ENCODE data around the gene DGKB. TPM values are rescaled to one million over a fixed set of nuclear protein-coding genes. Genes with fewer than 3 reads are reported as not detected.

Gene DGKB
- total RNA-seq, 1 donor from 2014 or later: 5.5 TPM

DNA sequence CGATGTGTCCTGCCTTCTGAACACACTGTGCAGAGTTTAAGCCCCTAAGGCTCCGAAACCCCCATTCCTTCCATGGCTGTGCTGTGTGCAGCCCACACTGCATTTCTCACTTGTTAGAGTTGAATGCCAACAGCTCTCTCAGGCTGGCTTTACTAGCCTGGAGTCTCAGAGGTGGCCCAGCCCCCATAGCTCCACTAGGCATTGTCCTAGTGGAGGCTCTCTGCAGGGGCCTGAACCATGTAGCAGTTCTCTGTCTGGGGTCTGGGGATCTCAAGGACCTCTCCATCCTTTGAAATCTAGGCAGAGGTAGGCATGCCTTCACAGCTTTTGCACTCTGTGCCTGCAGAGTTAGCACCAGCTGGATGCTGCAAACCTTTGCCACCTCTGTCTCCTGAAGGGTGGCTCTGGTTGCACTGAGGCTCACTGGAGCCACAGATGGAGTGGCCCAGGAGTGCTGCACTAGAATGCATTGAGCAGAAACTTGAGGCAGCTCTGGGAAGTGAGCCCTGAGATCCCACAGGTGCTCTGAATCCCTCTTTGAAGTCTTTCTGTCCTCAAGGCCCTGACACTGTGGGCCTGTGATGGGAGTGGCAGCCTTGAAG, 301.7 kb downstream of the DGKB start:
- TF ChIP-seq, protein P1, sequence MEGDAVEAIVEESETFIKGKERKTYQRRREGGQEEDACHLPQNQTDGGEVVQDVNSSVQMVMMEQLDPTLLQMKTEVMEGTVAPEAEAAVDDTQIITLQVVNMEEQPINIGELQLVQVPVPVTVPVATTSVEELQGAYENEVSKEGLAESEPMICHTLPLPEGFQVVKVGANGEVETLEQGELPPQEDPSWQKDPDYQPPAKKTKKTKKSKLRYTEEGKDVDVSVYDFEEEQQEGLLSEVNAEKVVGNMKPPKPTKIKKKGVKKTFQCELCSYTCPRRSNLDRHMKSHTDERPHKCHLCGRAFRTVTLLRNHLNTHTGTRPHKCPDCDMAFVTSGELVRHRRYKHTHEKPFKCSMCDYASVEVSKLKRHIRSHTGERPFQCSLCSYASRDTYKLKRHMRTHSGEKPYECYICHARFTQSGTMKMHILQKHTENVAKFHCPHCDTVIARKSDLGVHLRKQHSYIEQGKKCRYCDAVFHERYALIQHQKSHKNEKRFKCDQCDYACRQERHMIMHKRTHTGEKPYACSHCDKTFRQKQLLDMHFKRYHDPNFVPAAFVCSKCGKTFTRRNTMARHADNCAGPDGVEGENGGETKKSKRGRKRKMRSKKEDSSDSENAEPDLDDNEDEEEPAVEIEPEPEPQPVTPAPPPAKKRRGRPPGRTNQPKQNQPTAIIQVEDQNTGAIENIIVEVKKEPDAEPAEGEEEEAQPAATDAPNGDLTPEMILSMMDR (IDR thresholded peaks at IDR 0.05): no peak
- TF ChIP-seq EZH2phosphoT487 (IDR thresholded peaks at IDR 0.05) (no peak), EZH2 (IDR thresholded peaks at IDR 0.05) (no peak)
- H3K36me3 ChIP-seq: no peaks in the 10 kb centered on the region
- no peaks in the 10 kb centered on the region for H4K20me1 ChIP-seq (ENCODE audit: low read depth)
- no peak overlapping the region for H3K4me3 Mint-ChIP-seq
- H3K9me3 ChIP-seq (ENCODE audit: low read depth): no peaks in the 10 kb centered on the region
- H3K9ac ChIP-seq: no peak overlapping the region
- H3K27ac Mint-ChIP-seq: no peak overlapping the region
- peaks cover 3% of the 10 kb centered on the region for H3K4me1 ChIP-seq
- no peaks in the 10 kb centered on the region for H3K9me3 Mint-ChIP-seq
- no peaks in the 10 kb centered on the region for H3K27me3 Mint-ChIP-seq (ENCODE audit: insufficient read depth, low read depth)
- H3F3A ChIP-seq (ENCODE audit: low read depth): peaks cover 3% of the 10 kb centered on the region
- H3K27me3 ChIP-seq: no peaks in the 10 kb centered on the region
- no peak overlapping the region for H3K4me2 ChIP-seq
- no peaks in the 10 kb centered on the region for H3K4me1 Mint-ChIP-seq
- no peak overlapping the region for H3K27ac ChIP-seq
- no peaks in the 10 kb centered on the region for H3K36me3 Mint-ChIP-seq
- no peak for DNase-seq (ENCODE audit: low spot score)
- no peak overlapping the region for H2AFZ ChIP-seq (replicated peaks)
- no peak overlapping the region for H3K4me3 ChIP-seq
- H3K79me2 ChIP-seq (ENCODE audit: low read depth): no peaks in the 10 kb centered on the region

DNA sequence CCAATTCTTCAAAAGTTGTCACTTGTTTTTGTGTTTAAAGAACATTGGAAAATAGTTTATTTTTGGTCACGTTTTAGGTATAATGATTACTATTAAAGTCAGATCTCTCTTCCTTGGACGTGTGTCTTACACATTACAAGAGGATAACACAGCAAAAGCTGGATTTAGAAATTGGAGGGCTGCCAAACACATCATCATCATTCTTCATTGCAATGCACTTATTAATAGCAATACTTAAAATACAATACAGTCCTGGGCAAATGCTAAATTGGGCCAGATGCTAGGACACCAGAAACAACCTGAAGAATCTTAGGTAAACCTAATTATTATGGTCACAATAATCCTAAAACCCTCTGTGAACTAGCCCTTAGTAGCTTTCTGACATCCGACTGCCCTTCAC, 303.6 kb downstream of the DGKB start:
- H3K27ac ChIP-seq: no peak overlapping the region
- H3K4me1 ChIP-seq: no peaks in the 10 kb centered on the region
- Mint-ChIP-seq H3K9me3 (no peaks in the 10 kb centered on the region), H3K27ac (no peak overlapping the region), H3K27me3 (ENCODE audit: insufficient read depth, low read depth) (no peaks in the 10 kb centered on the region), H3K36me3 (no peaks in the 10 kb centered on the region), H3K4me1 (no peaks in the 10 kb centered on the region), H3K4me3 (no peak overlapping the region)
- H3K9me3 ChIP-seq (ENCODE audit: low read depth): no peaks in the 10 kb centered on the region
- no peak overlapping the region for H3K9ac ChIP-seq
- H3K27me3 ChIP-seq: no peaks in the 10 kb centered on the region
- no peak for TF ChIP-seq EZH2 (IDR thresholded peaks at IDR 0.05)
- TF ChIP-seq, protein P1 (IDR thresholded peaks at IDR 0.05): no peak
- no peak for TF ChIP-seq EZH2phosphoT487 (IDR thresholded peaks at IDR 0.05)
- H3K79me2 ChIP-seq (ENCODE audit: low read depth): no peaks in the 10 kb centered on the region
- no peak overlapping the region for H2AFZ ChIP-seq (replicated peaks)
- no peaks in the 10 kb centered on the region for H3K36me3 ChIP-seq
- no peak for DNase-seq (ENCODE audit: low spot score)
- no peak overlapping the region for H3K4me3 ChIP-seq
- H3K4me2 ChIP-seq: no peak overlapping the region
- H3F3A ChIP-seq (ENCODE audit: low read depth): no peaks in the 10 kb centered on the region
- no peaks in the 10 kb centered on the region for H4K20me1 ChIP-seq (ENCODE audit: low read depth)

DNA sequence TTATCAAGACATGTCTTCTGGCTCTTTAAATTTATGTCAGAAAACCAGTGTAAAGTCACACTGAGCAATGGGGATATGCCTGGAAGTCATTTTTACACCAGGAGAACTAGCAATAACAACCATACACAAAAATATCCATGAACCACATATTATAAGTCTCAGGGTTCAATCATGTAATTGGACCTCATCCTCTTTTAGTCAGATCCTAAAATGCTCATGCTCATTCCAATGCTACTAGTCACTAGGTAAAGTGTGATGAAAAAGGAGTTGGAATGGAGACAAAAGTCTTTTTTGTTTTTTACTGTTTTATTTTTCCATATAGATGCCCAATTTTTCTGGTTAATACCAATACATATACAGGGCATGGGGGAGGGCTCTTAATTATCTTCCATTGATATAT, 306.1 kb downstream of the DGKB start:
- Histone ChIP-seq H2AFZ (replicated peaks) (no peak overlapping the region), H3K79me2 (ENCODE audit: low read depth) (no peaks in the 10 kb centered on the region), H3F3A (ENCODE audit: low read depth) (no peaks in the 10 kb centered on the region), H3K4me3 (no peak overlapping the region), H3K27ac (no peak overlapping the region), H4K20me1 (ENCODE audit: low read depth) (no peaks in the 10 kb centered on the region), H3K36me3 (no peaks in the 10 kb centered on the region), H3K9me3 (ENCODE audit: low read depth) (no peaks in the 10 kb centered on the region), H3K27me3 (no peaks in the 10 kb centered on the region), H3K4me1 (no peaks in the 10 kb centered on the region), H3K4me2 (no peak overlapping the region), H3K9ac (no peak overlapping the region)
- no peak overlapping the region for H3K4me3 Mint-ChIP-seq
- no peaks in the 10 kb centered on the region for H3K9me3 Mint-ChIP-seq
- no peaks in the 10 kb centered on the region for H3K36me3 Mint-ChIP-seq
- DNase-seq (ENCODE audit: low spot score): no peak
- no peak for TF ChIP-seq EZH2phosphoT487 (IDR thresholded peaks at IDR 0.05)
- TF ChIP-seq EZH2 (IDR thresholded peaks at IDR 0.05): no peak
- TF ChIP-seq, protein P1 (IDR thresholded peaks at IDR 0.05): no peak
- no peaks in the 10 kb centered on the region for H3K4me1 Mint-ChIP-seq
- H3K27ac Mint-ChIP-seq: no peak overlapping the region
- H3K27me3 Mint-ChIP-seq (ENCODE audit: insufficient read depth, low read depth): no peaks in the 10 kb centered on the region
